HG02610 (cell line): Measurements from ENCODE around the gene C1orf87.

Experiments
- ATAC-seq: cut with Tn5 transposase; IDR thresholded peaks from one replicate; pipeline ENCODE4 v1.9.1; 2021; ENCODE audit warnings: mild to moderate bottlenecking, moderate library complexity; ENCODE audit not compliant: unreplicated experiment

The C1orf87 gene

GRCh38 chr1:60065199-60065598, 8.4 kb downstream of the C1orf87 start:
- no peak for ATAC-seq

- no peak for ATAC-seq
Observed at GRCh38 chr1:60063561-60063960, 10.0 kb downstream of the C1orf87 start.

- no peak for ATAC-seq
Observed at GRCh38 chr1:60059468-60059867, 14.1 kb downstream of the C1orf87 start.

GRCh38 chr1:60055336-60055735, 18.2 kb downstream of the C1orf87 start:
- no peak for ATAC-seq

GRCh38 chr1:60054374-60054773, 19.2 kb downstream of the C1orf87 start:
- no peak for ATAC-seq

GRCh38 chr1:60052601-60053000, 21.0 kb downstream of the C1orf87 start:
- ATAC-seq: no peak

- no peak for ATAC-seq
Observed at GRCh38 chr1:60051191-60051590, 22.4 kb downstream of the C1orf87 start.

GRCh38 chr1:60049188-60049587, 24.4 kb downstream of the C1orf87 start:
- ATAC-seq: no peak

GRCh38 chr1:60044881-60045280, 28.7 kb downstream of the C1orf87 start:
- no peak for ATAC-seq

- no peak for ATAC-seq
Observed at GRCh38 chr1:60041783-60042182, 31.8 kb downstream of the C1orf87 start.

- ATAC-seq: no peak
Observed at GRCh38 chr1:60037669-60038068, 35.9 kb downstream of the C1orf87 start.

- ATAC-seq: no peak
Observed at GRCh38 chr1:60036856-60037460, 36.6 kb downstream of the C1orf87 start.

GRCh38 chr1:60035921-60036320, 37.6 kb downstream of the C1orf87 start:
- no peak for ATAC-seq

GRCh38 chr1:60034999-60035398, 38.6 kb downstream of the C1orf87 start:
- no peak for ATAC-seq

GRCh38 chr1:60033066-60033465, 40.5 kb downstream of the C1orf87 start:
- no peak for ATAC-seq

GRCh38 chr1:60031146-60031545, 42.4 kb downstream of the C1orf87 start:
- no peak for ATAC-seq

GRCh38 chr1:60025552-60025951, 48.0 kb downstream of the C1orf87 start:
- ATAC-seq: no peak

GRCh38 chr1:60017508-60018205, 55.9 kb downstream of the C1orf87 start:
- ATAC-seq: no peak

GRCh38 chr1:60010690-60011089, 62.9 kb downstream of the C1orf87 start:
- no peak for ATAC-seq

GRCh38 chr1:60008500-60008899, 65.1 kb downstream of the C1orf87 start:
- no peak for ATAC-seq

- ATAC-seq: no peak
Observed at GRCh38 chr1:60000625-60001024, 72.9 kb downstream of the C1orf87 start.

- ATAC-seq: no peak
Observed at GRCh38 chr1:59999746-60000145, 73.8 kb downstream of the C1orf87 start.

GRCh38 chr1:59999006-59999405, 74.6 kb downstream of the C1orf87 start:
- no peak for ATAC-seq
